Brain pericyte (primary cell): ENCODE data around the gene SNAP25.

Experiments
- DNase-seq: peaks from one replicate; pipeline ENCODE4 v3.0.0-alpha.2; 2012; ENCODE audit warnings: low read depth, low spot score

The SNAP25 gene

DNA sequence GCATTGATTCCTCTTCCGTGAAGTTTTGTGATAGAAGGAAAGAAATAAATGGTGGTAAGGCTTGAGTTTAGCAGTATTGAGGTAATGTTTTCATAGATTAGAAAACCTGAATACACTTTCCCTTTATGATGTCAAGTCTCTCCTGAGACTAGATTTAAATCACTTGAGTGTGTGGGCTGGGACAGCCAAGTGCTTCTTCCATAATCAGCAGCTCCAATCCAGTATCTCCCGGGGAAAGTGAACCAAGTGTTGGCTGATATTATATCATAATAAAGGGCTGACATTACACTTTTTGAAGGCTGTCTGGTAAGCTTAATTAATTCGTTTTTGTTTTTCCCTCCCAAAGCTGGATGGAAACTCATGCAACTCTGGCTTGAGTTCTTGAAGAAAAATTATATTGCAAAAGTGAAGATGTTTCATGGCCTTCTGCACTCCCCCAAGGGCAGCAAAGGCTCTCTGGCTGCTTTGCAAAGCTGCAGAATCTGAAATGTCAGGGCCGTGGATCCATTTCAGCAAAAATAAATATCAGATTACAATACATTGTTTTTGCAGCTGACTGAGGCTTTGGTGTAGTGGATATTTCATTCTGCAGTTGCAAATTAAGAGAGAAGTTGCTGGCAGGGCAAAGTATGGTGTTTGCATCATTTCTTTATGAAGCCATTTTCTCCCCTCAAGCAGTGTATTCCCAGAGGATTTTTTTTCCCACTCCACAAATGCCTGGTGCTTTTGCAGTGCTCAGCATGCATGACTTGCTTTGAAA, 114.2 kb downstream of the SNAP25 start:
- DNase-seq, result peak; percentile 89

DNA sequence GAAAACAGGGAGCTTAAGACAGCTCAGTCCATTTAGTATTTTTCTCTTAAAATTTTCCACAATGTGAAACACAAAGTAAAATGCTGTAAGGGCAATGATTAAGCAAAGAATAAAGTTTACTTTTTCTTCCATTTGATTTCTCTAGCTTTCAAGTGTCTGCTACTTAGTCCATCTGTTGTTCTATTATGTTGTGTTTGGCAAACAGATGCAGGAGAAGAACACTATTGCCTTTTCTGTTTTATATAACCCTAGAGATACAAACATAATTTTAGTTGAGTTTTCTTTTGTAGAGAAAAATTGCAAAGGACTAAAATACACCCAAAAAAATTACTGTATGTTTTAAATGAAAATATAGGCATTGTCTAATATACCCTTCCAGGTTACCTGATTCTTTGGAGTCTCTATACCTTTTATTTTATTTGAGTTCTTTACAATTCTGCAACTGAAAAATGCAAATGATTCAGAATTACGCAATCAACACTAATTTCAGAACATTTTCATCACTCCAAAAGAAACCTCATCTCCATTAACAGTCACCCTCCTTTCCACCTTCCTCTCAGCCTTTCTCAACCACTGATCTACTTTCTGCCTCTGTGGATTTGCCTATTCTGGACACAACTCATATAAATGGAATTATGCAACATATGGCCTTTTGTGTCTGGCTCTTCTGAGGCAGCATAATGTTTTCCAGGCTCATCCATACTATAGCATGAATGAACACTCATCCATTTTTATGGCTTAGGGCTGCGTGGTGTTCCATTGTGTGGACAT, 118.5 kb downstream of the SNAP25 start:
- DNase-seq, result no peak

- no peak for DNase-seq
Observed at GRCh38 chr20:10338426-10339180, 120.0 kb downstream of the SNAP25 start.

- DNase-seq, result no peak
Observed at GRCh38 chr20:10339609-10340008, 121.0 kb downstream of the SNAP25 start.

DNA sequence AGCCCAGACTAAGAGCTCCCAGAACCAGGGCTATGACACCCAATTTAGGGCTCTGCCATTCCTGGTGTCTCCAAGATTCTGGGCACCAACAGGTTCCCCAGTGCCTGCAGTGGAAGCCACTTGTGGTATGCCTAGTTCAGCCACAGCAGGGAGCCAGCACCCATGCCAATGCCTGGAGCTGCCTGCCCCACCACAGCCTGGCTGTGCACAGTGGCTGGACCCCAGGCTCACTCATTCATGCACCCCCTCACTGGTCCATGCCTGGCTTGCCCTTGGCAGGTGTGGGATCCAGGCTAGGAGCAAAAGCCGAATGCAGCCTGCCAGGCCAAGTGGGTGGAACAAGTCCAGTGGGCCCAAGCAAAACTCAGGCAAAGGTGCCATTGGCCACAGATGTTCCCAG, 123.5 kb downstream of the SNAP25 start:
- no peak for DNase-seq

GRCh38 chr20:10344953-10345352, 126.3 kb downstream of the SNAP25 start:
- DNase-seq, result no peak

- no peak for DNase-seq
Observed at GRCh38 chr20:10347086-10347880, 128.7 kb downstream of the SNAP25 start.

DNA sequence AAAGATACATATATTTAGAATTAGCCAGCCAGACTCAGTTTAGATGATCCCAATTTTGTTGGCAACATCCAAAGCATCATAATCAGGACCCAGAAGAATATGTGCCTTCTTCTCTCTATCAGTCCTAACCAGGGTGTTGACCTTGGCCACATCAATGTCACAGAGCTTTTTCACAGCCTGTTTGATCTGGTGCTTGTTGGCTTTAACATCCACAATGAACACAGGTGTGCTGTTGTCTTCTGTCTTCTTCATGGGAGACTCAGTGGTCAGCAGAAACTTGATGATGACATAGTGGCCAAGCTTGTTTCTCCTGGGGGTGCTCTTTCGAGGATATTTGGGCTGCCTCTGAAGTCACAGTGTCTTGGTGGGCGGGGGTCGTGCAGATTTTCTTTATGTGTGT, 130.5 kb downstream of the SNAP25 start:
- no peak for DNase-seq

DNA sequence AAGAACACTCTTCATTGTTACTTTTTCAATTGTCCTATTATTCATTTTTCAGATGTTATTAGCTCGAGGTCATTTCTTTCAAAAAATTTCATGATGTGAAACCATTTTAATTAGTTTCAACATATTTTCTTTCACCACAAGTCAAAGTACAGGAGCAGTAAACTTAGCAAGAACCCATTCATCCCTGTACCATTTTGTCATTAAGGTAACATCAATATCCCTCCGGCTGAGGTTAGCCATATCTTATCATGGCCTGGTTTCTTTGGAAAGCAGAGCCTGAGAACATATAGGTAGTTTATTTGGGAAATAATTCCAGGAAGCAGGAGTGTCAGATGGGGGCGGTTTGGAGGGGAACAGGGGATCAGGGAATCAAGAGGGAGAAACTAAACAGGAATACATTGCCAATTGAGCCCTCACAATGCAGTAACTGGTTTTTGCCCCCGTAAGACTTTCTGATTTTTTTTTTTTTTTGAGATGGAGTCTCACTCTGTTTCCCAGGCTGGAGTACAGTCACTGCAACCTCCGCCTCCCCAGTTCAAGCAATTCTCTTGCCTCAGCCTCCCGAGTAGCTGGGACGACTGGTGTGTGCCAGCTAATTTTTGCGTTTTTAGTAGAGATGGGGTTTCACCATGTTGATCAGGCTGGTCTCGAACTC, 131.7 kb downstream of the SNAP25 start:
- DNase-seq, result no peak

GRCh38 chr20:10352934-10353824, 134.5 kb downstream of the SNAP25 start:
- DNase-seq, result no peak

DNA sequence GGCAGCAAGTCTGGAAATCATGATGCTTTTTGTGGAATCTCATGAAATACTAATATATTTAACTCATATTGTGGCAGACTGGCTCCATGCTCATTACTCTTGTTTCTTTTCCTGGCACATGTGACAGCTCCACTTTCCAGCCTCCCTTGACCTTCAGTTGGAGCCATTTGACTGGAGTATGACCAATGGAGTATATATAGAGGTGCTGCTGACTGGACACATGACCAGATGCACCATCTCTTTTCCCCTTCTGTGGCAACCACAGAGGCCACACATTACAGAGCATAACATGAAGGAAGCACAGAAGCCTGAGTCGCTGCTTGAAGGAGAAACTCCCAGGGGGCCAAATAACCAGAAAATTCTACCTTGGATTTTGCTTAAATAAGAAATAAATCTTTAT, 138.0 kb downstream of the SNAP25 start:
- no peak for DNase-seq
